Ishikawa (cell line): ENCODE results near the gene GOLGA1.

ENCODE experiments used
- CEBPB ChIP-seq: IDR thresholded peaks from 2 replicates; pipeline ENCODE4 v1.6.1; 2012
- EP300 ChIP-seq: IDR thresholded peaks from 2 replicates; pipeline ENCODE4 v1.6.1; 2012; ENCODE audit warnings: borderline replicate concordance
- FOXM1 ChIP-seq: IDR thresholded peaks from 2 replicates; pipeline ENCODE4 v1.6.1; 2012; ENCODE audit warnings: low read depth, borderline replicate concordance
- MAX ChIP-seq: IDR thresholded peaks from 2 replicates; pipeline ENCODE4 v1.6.1; 2012
- NFIC ChIP-seq: IDR thresholded peaks from 2 replicates; pipeline ENCODE4 v1.6.1; 2012
- TAF1 ChIP-seq: IDR thresholded peaks from 2 replicates; pipeline ENCODE4 v1.6.1; 2012; ENCODE audit warnings: low read depth, mild to moderate bottlenecking
- TEAD4 ChIP-seq: IDR thresholded peaks from 2 replicates; pipeline ENCODE4 v1.6.1; 2012

GRCh38 chr9:124829334-124829669 is 111.6 kb downstream of the GOLGA1 start:
- TF ChIP-seq FOXM1 (no peak), EP300 (no peak), TAF1 (no peak), CEBPB (no peak), MAX (no peak), NFIC (no peak), TEAD4 (no peak)
